Calu3 (cell line): ENCODE data around the gene RAPGEF5. TPM values are rescaled to one million over a fixed set of nuclear protein-coding genes. Genes with fewer than 3 reads are reported as not detected.

Experiments
- BruUV-seq: library from RNA; stranded (reverse); fragments of 400-500 nt; replicated peaks from 2 replicates; lab custom pipeline; 2021; lab: Mats Ljungman, UMichigan
- CTCF ChIA-PET: fragments of 300-600 bp; sonication (Branson Sonifier 250); formaldehyde crosslinking; loops from one replicate; lab custom pipeline; 2022; ENCODE audit warnings: antibody characterized with exemption; lab: Charles Lee
- DNase-seq: peaks from one replicate; pipeline ENCODE4 v3.0.0; 2022
- H3K27ac Mint-ChIP-seq: one replicate; pipeline ENCODE4 v1.8.0; 2022; ENCODE audit warnings: mixed read lengths; ENCODE audit not compliant: unreplicated experiment
- H3K27me3 Mint-ChIP-seq: one replicate; pipeline ENCODE4 v1.8.0; 2022; ENCODE audit warnings: mixed read lengths; ENCODE audit not compliant: unreplicated experiment
- H3K36me3 Mint-ChIP-seq: one replicate; pipeline ENCODE4 v1.8.0; 2022; ENCODE audit warnings: mild to moderate bottlenecking, moderate library complexity, mixed read lengths; ENCODE audit not compliant: insufficient read depth, unreplicated experiment
- H3K4me1 Mint-ChIP-seq: one replicate; pipeline ENCODE4 v1.8.0; 2022; ENCODE audit warnings: mild to moderate bottlenecking, low read depth, mixed read lengths; ENCODE audit not compliant: unreplicated experiment
- H3K4me3 Mint-ChIP-seq: one replicate; pipeline ENCODE4 v1.8.0; 2022; ENCODE audit warnings: mild to moderate bottlenecking, low read depth, moderate library complexity, mixed read lengths; ENCODE audit not compliant: unreplicated experiment
- H3K9me3 Mint-ChIP-seq: one replicate; pipeline ENCODE4 v1.8.0; 2022; ENCODE audit warnings: low read depth, mixed read lengths; ENCODE audit not compliant: unreplicated experiment
- CTCF ChIP-seq: fragments of 200-600 bp; IDR thresholded peaks from one replicate; pipeline ENCODE4 v1.8.0; 2022; ENCODE audit warnings: antibody characterized with exemption; ENCODE audit not compliant: unreplicated experiment
- intact Hi-C: fragments of 100-400 bp; cut with micrococcal nuclease; formaldehyde crosslinking; loops from one replicate; pipeline ENCODE4 v1.10.0; 2022; ENCODE audit not compliant: unreplicated experiment
- total RNA-seq: library from RNA; stranded (reverse); gene quantifications from 2 replicates; pipeline ENCODE4 v1.2.3, GENCODE V29; 2022

RAPGEF5 gene
- total RNA-seq, 1 experiment from 2014 or later, result 108 TPM

- Mint-ChIP-seq H3K27me3 (no peaks in the 10 kb centered on the region), H3K27ac (peak overlapping the region; percentile 46), H3K36me3 (peaks cover 4% of the 10 kb centered on the region), H3K9me3 (no peaks in the 10 kb centered on the region), H3K4me1 (peaks cover 20% of the 10 kb centered on the region), H3K4me3 (no peak overlapping the region)
- intact Hi-C loops, result no loop called here
- CTCF ChIA-PET, result no interaction called here
- no peak for TF ChIP-seq CTCF
- BruUV-seq, result no TSS peak
- DNase-seq, result peak; percentile 42
Measured at GRCh38 chr7:22173685-22174573, 183.0 kb downstream of the RAPGEF5 start.

- Mint-ChIP-seq H3K36me3 (peaks cover 4% of the 10 kb centered on the region), H3K27ac (no peak overlapping the region), H3K27me3 (no peaks in the 10 kb centered on the region), H3K4me1 (no peaks in the 10 kb centered on the region), H3K4me3 (no peak overlapping the region), H3K9me3 (no peaks in the 10 kb centered on the region)
- CTCF ChIA-PET, result no interaction called here
- no TSS peak for BruUV-seq
- intact Hi-C loops, result no loop called here
- DNase-seq, result no peak
- no peak for TF ChIP-seq CTCF
Measured at GRCh38 chr7:22168129-22168634, 188.8 kb downstream of the RAPGEF5 start.

- no peaks in the 10 kb centered on the region for H3K4me1 Mint-ChIP-seq
- CTCF ChIA-PET, result interaction anchor here (0.6 kb wide), 1 partner anchor 168 kb away, joined by 4 read pairs; no protein-coding TSS in a partner anchor
- no peak for TF ChIP-seq CTCF
- intact Hi-C loops, result no loop called here
- BruUV-seq, result no TSS peak
- H3K27ac Mint-ChIP-seq, result no peak overlapping the region
- H3K27me3 Mint-ChIP-seq, result no peaks in the 10 kb centered on the region
- no peak overlapping the region for H3K4me3 Mint-ChIP-seq
- no peak for DNase-seq
- peaks cover 4% of the 10 kb centered on the region for H3K36me3 Mint-ChIP-seq
- H3K9me3 Mint-ChIP-seq, result no peaks in the 10 kb centered on the region
Measured at GRCh38 chr7:22167482-22167881, 189.5 kb downstream of the RAPGEF5 start.

- no peaks in the 10 kb centered on the region for H3K4me1 Mint-ChIP-seq
- H3K9me3 Mint-ChIP-seq, result no peaks in the 10 kb centered on the region
- peak overlapping the region; percentile 9 for H3K27ac Mint-ChIP-seq
- CTCF ChIA-PET, result interaction anchor here (0.6 kb wide), 1 partner anchor 167 kb away, joined by 4 read pairs; no protein-coding TSS in a partner anchor
- no TSS peak for BruUV-seq
- no peak for TF ChIP-seq CTCF
- H3K36me3 Mint-ChIP-seq, result peaks cover 4% of the 10 kb centered on the region
- intact Hi-C loops, result no loop called here
- H3K4me3 Mint-ChIP-seq, result no peak overlapping the region
- no peaks in the 10 kb centered on the region for H3K27me3 Mint-ChIP-seq
- DNase-seq, result no peak
Measured at GRCh38 chr7:22166928-22167327, 190.0 kb downstream of the RAPGEF5 start.
